ELF-1 (cell line): Measurements from ENCODE around the gene LRRC15.
A peak's percentile ranks its signal among the peaks of the same experiment; 100 is the strongest.

Source experiments
- DNase-seq: peaks from one replicate; pipeline ENCODE4 v3.0.0-alpha.2; 2016; ENCODE audit warnings: low read depth, low spot score

Gene LRRC15

GRCh38 chr3:194386066-194386465 lies 16.5 kb upstream of the LRRC15 start:
- DNase-seq: peak; percentile 79

GRCh38 chr3:194384569-194385001 lies 15.0 kb upstream of the LRRC15 start:
- no peak for DNase-seq

DNA sequence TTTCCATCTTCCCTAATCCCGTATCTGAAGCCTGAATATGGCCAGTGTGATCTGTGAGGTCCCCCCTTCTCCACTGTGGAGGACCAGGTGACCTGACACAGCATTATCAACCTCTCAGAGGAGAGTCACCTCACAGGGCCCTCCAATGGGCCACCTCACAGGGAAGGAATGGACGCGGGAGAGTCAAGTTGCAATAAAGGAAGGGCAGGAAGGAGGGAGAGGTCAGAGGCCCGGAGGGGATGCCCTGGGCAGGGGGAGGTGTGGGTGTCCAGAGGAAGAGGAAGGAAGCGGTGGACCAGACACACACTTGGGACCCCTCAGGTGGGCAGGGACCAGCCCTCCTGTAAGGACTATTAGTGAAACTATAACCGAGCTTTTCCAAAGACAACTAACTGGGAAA lies 14.6 kb upstream of the LRRC15 start:
- DNase-seq: no peak

- DNase-seq: peak; percentile 34
Observed at GRCh38 chr3:194383276-194383940, 13.9 kb upstream of the LRRC15 start.

- DNase-seq: no peak
Observed at GRCh38 chr3:194382892-194383223, 13.3 kb upstream of the LRRC15 start.

DNA sequence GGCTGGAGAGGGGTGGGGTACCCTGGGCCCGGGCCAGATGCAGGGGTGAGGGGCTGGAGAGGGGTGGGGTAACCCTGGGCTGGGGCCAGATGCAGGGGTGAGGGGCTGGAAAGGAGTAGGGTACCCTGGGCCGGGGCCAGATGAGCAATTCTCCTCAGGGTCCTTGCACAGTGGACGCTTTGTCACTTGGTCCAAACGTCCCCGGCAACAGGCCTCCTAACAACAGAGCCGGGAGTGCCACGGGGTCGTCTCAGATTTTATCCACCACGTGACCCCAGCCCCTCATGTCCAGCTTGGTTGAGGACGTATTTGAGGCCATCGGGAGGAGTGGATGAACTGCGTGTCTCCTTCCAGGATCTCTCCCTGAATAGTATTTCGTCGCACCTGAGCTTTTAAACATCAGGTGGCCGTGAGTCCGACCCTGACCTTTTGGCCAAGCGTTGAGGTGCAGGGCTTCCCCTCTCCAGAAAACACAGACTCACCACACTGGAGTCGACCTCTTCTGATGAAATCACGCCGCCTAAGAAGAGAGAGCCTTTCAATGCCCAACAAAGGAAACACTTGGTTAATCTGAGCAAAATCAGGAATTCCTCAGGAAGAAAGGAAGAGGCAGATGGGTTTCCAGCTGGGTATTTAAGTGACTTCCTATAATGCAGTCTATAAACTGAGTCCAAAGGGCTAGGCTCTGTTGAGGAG lies 12.8 kb upstream of the LRRC15 start:
- DNase-seq: no peak

DNA sequence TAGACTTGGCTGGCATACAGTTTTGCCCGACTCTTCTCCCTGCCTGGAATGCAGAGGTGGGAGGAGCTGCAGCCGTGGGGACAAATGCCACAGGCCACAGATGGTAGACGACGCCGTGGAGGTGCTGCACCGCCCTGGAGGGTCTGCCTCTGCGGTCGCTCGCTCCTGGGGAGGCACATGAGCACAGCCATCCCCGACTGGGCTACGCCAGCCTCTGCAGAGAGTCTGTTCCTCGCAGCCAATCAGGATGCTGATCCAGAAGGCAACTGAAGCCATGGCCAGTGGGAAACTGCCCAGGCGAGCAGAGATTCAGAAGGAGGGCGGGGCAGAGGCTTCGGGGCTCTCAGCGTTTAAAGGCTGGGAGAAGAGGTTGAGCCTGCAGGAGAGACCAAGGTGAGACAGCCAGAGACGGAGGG lies 11.9 kb upstream of the LRRC15 start:
- DNase-seq: peak; percentile 73

- DNase-seq: no peak
Observed at GRCh38 chr3:194380326-194380725, 10.8 kb upstream of the LRRC15 start.

GRCh38 chr3:194379651-194380050 lies 10.1 kb upstream of the LRRC15 start:
- no peak for DNase-seq

DNA sequence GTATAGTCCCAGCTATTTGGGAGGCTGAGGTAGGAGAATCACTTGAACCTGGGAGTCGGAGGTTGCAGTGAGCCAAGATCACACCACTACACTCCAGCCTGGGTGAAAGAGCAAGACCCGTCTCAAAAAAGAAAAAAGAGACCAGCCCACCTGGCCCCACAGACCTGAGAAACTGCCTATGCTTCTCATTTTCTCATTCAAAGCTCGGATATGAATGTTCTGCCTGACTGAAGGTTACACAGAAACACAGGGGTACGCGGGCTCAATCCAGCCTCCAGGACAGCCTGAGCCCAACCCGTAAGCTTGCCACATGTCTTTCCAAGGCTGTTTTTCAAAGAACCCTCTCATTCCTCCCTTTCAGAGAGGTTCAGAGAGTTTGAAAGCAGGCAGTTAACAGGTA lies 9.7 kb upstream of the LRRC15 start:
- DNase-seq: no peak

- DNase-seq: no peak
Observed at GRCh38 chr3:194377708-194378107, 8.2 kb upstream of the LRRC15 start.

DNA sequence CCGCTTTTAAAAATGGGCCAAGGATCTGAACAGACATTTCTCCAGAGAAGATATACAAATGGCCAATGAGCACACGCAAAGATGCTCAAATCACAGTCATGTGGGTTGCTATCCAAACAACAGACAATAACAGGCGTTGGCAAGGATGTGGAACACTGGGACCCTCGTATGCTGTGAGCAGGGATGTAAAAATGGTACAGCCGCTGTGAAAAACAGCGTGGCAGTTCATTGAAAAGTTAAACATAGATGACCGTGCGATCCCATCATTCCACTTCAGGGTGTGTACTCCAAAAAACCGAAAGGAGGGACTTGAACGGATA lies 6.7 kb upstream of the LRRC15 start:
- no peak for DNase-seq

GRCh38 chr3:194375473-194376240 lies 6.1 kb upstream of the LRRC15 start:
- DNase-seq: peak; percentile 48

GRCh38 chr3:194374935-194375334 lies 5.4 kb upstream of the LRRC15 start:
- no peak for DNase-seq

- DNase-seq: no peak
Observed at GRCh38 chr3:194373899-194374298, 4.4 kb upstream of the LRRC15 start.

GRCh38 chr3:194373028-194373427 lies 3.5 kb upstream of the LRRC15 start:
- peak; percentile 48 for DNase-seq

DNA sequence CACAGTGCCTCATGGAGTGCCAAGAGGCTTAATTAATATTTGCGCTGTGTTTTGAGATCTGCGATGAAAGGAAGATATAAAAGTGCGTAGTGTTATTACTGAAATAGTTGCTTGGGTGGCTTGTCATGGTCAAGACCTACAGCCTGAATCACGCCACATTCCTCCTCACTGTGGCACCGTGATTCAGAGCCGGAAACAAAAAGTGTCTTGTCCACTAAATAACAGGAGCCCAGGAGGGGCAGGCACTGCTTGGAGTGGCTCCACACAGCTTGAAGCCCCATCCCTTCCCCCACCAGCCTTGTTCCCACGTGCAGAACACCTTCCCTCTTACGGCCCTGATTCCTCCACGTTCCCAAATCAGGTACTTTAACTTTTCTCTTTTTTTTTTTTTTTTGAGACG lies 1.2 kb upstream of the LRRC15 start:
- no peak for DNase-seq

- no peak for DNase-seq
Observed at GRCh38 chr3:194368918-194369317, 625 bp downstream of the LRRC15 start.

- no peak for DNase-seq
Observed at GRCh38 chr3:194367992-194368841, 1.3 kb downstream of the LRRC15 start.

- no peak for DNase-seq
Observed at GRCh38 chr3:194365978-194366490, 3.5 kb downstream of the LRRC15 start.

DNA sequence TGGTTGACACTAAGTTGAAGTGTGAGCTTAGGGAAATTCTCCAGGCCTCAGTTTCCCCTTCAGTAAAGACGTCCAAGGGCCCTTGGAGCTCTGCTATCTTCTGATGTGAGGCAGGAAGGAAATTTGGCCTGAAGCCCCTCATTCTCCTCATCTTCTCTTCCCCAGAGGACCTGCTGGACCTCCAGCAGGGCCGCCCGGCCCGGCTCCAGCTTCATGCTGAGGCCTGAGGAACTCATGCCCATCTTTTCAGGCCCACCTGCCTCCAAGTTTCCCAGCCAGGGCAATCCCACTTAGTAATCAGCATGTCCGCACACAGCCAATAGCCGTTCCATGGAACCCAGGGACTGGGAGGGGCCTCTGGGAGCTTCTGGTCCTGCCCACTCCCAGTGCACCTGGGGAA lies 4.0 kb downstream of the LRRC15 start:
- DNase-seq: no peak
